Measurements from ENCODE around the gene RHNO1. TPM values are rescaled to one million over a fixed set of nuclear protein-coding genes. Genes with fewer than 3 reads are reported as not detected.

Gene RHNO1, protein sequence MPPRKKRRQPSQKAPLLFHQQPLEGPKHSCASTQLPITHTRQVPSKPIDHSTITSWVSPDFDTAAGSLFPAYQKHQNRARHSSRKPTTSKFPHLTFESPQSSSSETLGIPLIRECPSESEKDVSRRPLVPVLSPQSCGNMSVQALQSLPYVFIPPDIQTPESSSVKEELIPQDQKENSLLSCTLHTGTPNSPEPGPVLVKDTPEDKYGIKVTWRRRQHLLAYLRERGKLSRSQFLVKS
- polyA plus RNA-seq (2013): 21.3 TPM

DNA sequence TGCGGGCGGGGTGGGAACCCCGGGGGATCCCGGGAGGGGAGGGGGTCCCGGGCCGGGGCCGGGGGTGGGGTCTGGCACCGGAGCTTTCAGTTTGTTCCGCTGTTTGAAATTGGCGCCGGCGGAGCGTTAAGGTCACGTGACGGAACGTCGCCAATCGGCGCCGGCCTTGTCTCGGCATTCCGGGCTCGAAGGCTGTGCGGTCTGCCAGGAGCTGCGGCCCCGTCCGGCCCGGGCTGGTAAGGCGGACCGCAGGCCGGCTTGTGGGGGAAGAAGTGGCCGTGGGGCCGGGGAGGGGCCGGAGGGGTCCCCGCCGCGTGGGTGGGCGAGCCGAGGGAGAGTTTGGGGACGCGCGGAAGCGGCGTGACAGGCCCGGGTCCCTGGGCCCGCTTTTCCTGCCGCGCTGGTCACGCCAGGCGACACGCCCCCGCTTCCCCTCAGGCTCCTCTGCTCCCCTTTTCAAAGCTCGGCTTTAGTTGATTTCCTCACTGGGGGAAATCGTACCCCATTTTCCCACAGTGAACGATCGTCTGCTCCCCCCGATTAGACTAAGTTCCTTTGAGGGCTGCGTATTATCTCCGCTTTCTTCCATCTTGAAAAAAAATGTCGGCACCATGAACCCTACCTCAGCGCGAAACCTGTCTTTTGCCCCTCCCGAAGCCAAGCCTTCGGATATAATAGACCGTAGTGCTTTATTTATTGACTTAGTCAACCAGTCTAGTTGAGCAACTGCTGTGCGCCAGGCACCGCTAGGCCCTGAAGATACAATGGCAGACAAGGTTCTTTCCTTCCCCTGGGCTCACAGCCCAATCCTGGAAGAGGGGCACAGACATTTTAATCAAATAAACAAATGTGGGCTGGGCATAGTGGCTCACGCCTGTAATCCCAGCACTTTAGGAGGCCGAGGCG, at the start of gene RHNO1, which contains the start of gene FOXM1:
RHNO1 (plus strand) TSS at position 177 of the 906 bp plus-strand sequence. CDS start 8,144 bp downstream, outside the sequence.
FOXM1 (minus strand) TSS at position 128 of the 906 bp plus-strand sequence. CDS start 2,696 bp downstream, outside the sequence.
- Histone ChIP-seq H3K9me3 (ENCODE audit: control extremely low read depth in 1 of 5, control insufficient read depth in 4 of 5, insufficient read depth in 2 of 5, low read depth in 1 of 5, low read length in 4 of 5) (no peaks in the 10 kb centered on the region), H3K27ac (ENCODE audit: insufficient read depth in 1 of 2, low read depth in 1 of 2, low read length in 2 of 2, poor library complexity in 1 of 2, severe bottlenecking in 2 of 2) (peak within 1 kb of the TSS; percentile 85 to 95), H3K4me3 (ENCODE audit: control insufficient read depth in 1 of 7, extremely low read depth in 1 of 7, insufficient read depth in 4 of 7, low read depth in 2 of 7, low read length in 6 of 7) (peak within 1 kb of the TSS; percentile 84 to 99 (median 96)), H3K36me3 (ENCODE audit: control insufficient read depth in 4 of 4, insufficient read depth in 4 of 4, low read length in 3 of 4) (peaks cover 2 to 32% (median 7%) of the 10 kb centered on the region in 4 experiments), H3K27me3 (replicated peaks in 2 of 5; ENCODE audit: control insufficient read depth in 4 of 5, insufficient read depth in 5 of 5, low read length in 4 of 5) (no peaks in the 10 kb centered on the region), H3K4me1 (ENCODE audit: control extremely low read depth in 1 of 4, control insufficient read depth in 4 of 4, insufficient read depth in 4 of 4, low read length in 3 of 4) (peaks cover 12 to 20% (median 18%) of the 10 kb centered on the region in 4 experiments)
- peak; percentile 81 to 91 (median 90) for DNase-seq
- POLR2A ChIA-PET: interaction anchor here (0.5 to 2.2 kb wide), 3 partner anchors 10 to 15 kb away, joined by 5 to 7 read pairs (median 6); partner anchors contain the start of gene TULP3
- CTCF ChIA-PET: no interaction called here
- WGBS (ENCODE audit: insufficient coverage): under 1% methylated on average over 69 of the region's 70 CpGs

DNA sequence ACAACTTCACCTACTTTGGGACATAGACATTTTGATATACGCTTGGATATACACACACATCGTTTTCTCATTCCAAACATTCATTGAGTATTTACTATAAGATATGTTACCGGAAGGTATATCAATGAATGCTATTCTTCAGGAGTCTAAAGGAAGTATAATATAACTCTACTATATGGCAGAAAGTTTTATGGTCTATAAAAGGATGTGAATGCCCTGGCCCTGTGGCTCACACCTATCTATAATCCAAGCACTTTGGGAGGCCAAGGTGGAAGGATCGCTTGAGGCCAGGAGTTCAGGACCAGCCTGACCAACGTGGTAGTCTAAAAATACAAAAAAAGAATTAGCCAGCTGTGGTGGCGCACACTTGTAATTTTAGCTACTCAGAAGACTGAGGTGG, 47.7 kb upstream of the RHNO1 start:
- POLR2A ChIA-PET: no interaction called here
- DNase-seq: no peak
- no peaks in the 10 kb centered on the region for H3K9me3 ChIP-seq (ENCODE audit: control extremely low read depth in 1 of 5, control insufficient read depth in 4 of 5, insufficient read depth in 2 of 5, low read depth in 1 of 5, low read length in 4 of 5)

DNA sequence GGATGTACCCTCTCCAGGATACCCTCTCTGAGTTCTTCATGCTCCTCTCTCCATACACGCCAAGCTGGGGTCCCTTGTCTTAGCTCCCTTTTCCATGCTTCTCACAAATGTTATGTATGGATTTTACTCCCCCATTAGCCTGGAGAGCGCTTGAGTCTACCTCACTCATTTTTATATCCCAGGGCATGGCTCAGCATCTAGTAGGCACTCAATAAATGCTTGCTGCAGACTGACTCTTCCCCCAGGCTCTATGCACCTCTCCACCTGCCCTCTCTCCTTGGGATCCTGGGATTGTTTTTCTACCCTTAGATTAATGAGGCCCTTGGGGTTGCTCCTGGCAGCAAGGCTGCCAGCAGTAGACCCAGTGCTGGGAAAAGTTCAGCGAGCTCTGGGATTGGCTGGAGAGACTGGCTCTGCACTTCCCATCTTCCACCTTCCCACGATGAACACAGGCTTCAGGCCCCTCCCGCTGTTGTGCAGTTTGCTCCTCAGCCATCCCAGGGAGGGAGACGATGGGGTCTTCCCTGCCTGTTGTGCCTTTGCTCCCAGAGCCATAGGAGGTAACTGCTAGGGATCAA, 44.4 kb upstream of the RHNO1 start:
- no peak overlapping the region for H3K27ac ChIP-seq (ENCODE audit: insufficient read depth in 1 of 2, low read depth in 1 of 2, low read length in 2 of 2, poor library complexity in 1 of 2, severe bottlenecking in 2 of 2)
- H3K36me3 ChIP-seq (ENCODE audit: control insufficient read depth in 4 of 4, insufficient read depth in 4 of 4, low read length in 3 of 4): peaks cover 5 to 24% (median 16%) of the 10 kb centered on the region in 4 experiments
- ChIA-PET CTCF (interaction anchor here (1.3 kb wide), 1 partner anchor 20 kb away, joined by 3 read pairs; the partner anchor contains the start of gene ITFG2), POLR2A (no interaction called here)
- no peaks in the 10 kb centered on the region for H3K9me3 ChIP-seq (ENCODE audit: control extremely low read depth in 1 of 5, control insufficient read depth in 4 of 5, insufficient read depth in 2 of 5, low read depth in 1 of 5, low read length in 4 of 5)
- DNase-seq: no peak
- H3K27me3 ChIP-seq (replicated peaks in 2 of 5; ENCODE audit: control insufficient read depth in 4 of 5, insufficient read depth in 5 of 5, low read length in 4 of 5): peaks cover 0 to 12% (median 0%) of the 10 kb centered on the region in 5 experiments
- WGBS (ENCODE audit: insufficient coverage): 92% methylated on average over 6 of the region's 6 CpGs
- H3K4me3 ChIP-seq (ENCODE audit: control insufficient read depth in 1 of 7, extremely low read depth in 1 of 7, insufficient read depth in 4 of 7, low read depth in 2 of 7, low read length in 6 of 7): no peak overlapping the region
- H3K4me1 ChIP-seq (ENCODE audit: control extremely low read depth in 1 of 4, control insufficient read depth in 4 of 4, insufficient read depth in 4 of 4, low read length in 3 of 4): peaks cover 0 to 2% (median 0%) of the 10 kb centered on the region in 4 experiments

More for the DNA sequence above, 47.7 kb upstream of the RHNO1 start:
- Histone ChIP-seq H3K27ac (ENCODE audit: insufficient read depth in 1 of 2, low read depth in 1 of 2, low read length in 2 of 2, poor library complexity in 1 of 2, severe bottlenecking in 2 of 2) (no peak overlapping the region), H3K4me3 (ENCODE audit: control insufficient read depth in 1 of 7, extremely low read depth in 1 of 7, insufficient read depth in 4 of 7, low read depth in 2 of 7, low read length in 6 of 7) (no peak overlapping the region), H3K27me3 (replicated peaks in 2 of 5; ENCODE audit: control insufficient read depth in 4 of 5, insufficient read depth in 5 of 5, low read length in 4 of 5) (peaks cover 0 to 2% (median 0%) of the 10 kb centered on the region in 5 experiments), H3K4me1 (ENCODE audit: control extremely low read depth in 1 of 4, control insufficient read depth in 4 of 4, insufficient read depth in 4 of 4, low read length in 3 of 4) (no peaks in the 10 kb centered on the region), H3K36me3 (ENCODE audit: control insufficient read depth in 4 of 4, insufficient read depth in 4 of 4, low read length in 3 of 4) (peaks cover 9 to 58% (median 43%) of the 10 kb centered on the region in 4 experiments)
- CTCF ChIA-PET: no interaction called here
- WGBS (ENCODE audit: insufficient coverage): 100% methylated on average over 1 of the region's 6 CpGs

DNA sequence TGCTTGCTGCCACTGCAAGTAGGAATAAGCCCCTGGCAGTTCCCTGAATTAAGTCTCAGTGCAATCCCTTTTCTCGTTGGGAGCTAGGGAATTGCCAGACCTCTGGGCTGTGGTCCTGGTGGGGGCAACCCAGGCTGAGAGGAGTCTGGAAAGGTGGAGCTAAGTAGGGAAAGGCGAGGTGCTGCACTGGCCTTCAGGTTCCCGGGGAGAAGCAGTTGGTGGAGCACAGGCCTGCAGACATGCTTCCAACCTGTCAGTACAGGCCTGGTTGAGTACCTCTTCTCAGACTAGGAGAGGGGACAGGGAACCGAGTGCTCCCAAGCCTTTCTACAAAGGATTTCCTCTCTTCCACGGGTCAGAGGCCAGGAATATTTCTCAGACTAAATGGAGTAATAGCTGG, 43.7 kb upstream of the RHNO1 start:
- Histone ChIP-seq H3K27me3 (replicated peaks in 2 of 5; ENCODE audit: control insufficient read depth in 4 of 5, insufficient read depth in 5 of 5, low read length in 4 of 5) (peaks cover 0 to 12% (median 0%) of the 10 kb centered on the region in 5 experiments), H3K36me3 (ENCODE audit: control insufficient read depth in 4 of 4, insufficient read depth in 4 of 4, low read length in 3 of 4) (peaks cover 3 to 17% (median 10%) of the 10 kb centered on the region in 4 experiments), H3K9me3 (ENCODE audit: control extremely low read depth in 1 of 5, control insufficient read depth in 4 of 5, insufficient read depth in 2 of 5, low read depth in 1 of 5, low read length in 4 of 5) (no peaks in the 10 kb centered on the region), H3K27ac (ENCODE audit: insufficient read depth in 1 of 2, low read depth in 1 of 2, low read length in 2 of 2, poor library complexity in 1 of 2, severe bottlenecking in 2 of 2) (no peak overlapping the region), H3K4me1 (ENCODE audit: control extremely low read depth in 1 of 4, control insufficient read depth in 4 of 4, insufficient read depth in 4 of 4, low read length in 3 of 4) (peaks cover 0 to 2% (median 0%) of the 10 kb centered on the region in 4 experiments), H3K4me3 (ENCODE audit: control insufficient read depth in 1 of 7, extremely low read depth in 1 of 7, insufficient read depth in 4 of 7, low read depth in 2 of 7, low read length in 6 of 7) (no peak overlapping the region)
- ChIA-PET POLR2A (no interaction called here), CTCF (interaction anchor here (1.3 kb wide), 1 partner anchor 20 kb away, joined by 3 read pairs; the partner anchor contains the start of gene ITFG2)
- WGBS (ENCODE audit: insufficient coverage): 86% methylated on average over 2 of the region's 5 CpGs
- DNase-seq: no peak

DNA sequence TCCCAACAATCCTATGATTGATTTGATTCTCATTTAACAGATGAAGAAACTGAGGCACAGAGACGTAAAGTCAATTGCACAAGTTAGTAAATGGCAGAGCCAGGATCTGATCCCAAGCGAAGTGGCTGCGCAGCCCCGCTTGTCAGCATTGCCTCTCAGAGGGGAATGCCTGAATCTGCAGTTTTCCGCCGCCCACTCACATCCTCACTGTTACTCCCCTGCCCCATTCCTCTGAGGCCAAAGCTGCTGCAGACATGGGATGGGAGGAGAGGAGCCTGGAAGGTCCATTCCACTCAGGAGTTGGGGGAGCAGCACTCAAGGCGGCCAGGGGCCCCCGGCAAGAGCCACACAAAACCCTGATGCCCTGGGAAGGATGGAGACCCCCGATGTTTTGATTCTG, 43.2 kb upstream of the RHNO1 start:
- POLR2A ChIA-PET: no interaction called here
- no peaks in the 10 kb centered on the region for H3K9me3 ChIP-seq (ENCODE audit: control extremely low read depth in 1 of 5, control insufficient read depth in 4 of 5, insufficient read depth in 2 of 5, low read depth in 1 of 5, low read length in 4 of 5)
- WGBS (ENCODE audit: insufficient coverage): 100% methylated on average over 5 of the region's 9 CpGs

DNA sequence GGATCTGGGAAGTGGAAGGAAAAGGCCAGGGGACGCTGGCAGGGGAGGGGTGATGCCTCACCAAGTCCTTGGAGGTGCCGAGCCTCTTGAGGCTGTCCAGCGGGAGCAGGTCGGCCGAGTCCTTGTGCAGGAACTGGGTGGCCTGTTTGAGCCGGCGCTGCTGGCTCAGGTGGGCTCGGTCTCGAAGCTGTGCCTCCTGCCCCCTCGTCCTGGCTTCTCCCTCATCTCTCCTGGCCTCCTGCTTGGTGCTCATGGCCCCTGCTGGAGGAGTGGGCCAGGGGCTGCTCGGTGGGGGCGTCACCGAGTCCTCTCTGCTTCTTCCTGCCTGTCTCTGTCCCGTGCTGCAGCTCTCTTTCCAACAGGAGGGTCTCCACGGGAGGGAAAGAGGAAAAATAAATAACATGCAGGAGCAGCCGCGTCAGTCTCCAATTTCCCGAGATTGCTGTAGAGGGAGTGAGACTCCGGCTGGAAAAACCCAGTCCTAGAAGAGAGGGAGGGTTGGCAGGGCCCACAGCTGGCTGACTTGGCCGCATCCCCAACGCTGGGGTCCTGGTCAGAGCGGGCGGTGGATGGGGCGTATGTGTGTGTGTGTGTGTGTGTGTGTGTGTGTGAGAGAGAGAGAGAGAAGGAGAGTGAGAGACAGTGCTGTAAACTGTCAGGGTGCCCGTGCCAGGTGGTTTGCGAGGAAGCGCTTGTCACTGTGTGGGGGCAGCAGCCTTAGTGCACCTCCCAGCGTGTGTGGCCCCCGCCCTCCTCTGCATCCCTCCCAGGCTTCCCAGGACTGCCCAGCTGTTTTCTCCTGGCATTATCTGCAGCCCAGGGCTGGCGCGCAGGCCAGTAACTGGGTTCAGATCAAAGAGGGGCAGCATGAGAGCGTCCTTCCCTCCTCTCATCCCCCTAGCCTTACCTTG, 42.2 kb upstream of the RHNO1 start, which contains the start of gene NRIP2:
NRIP2 (minus strand) TSS at position 455 of the 911 bp plus-strand sequence; CDS start at position 403, 52 bp downstream.
- H3K27me3 ChIP-seq (replicated peaks in 2 of 5; ENCODE audit: control insufficient read depth in 4 of 5, insufficient read depth in 5 of 5, low read length in 4 of 5): peaks cover 0 to 12% (median 0%) of the 10 kb centered on the region in 5 experiments
- H3K9me3 ChIP-seq (ENCODE audit: control extremely low read depth in 1 of 5, control insufficient read depth in 4 of 5, insufficient read depth in 2 of 5, low read depth in 1 of 5, low read length in 4 of 5): no peaks in the 10 kb centered on the region
- WGBS (ENCODE audit: insufficient coverage): 53% methylated on average over 21 of the region's 32 CpGs
- no peak within 1 kb of the TSS for H3K4me3 ChIP-seq (ENCODE audit: control insufficient read depth in 1 of 7, extremely low read depth in 1 of 7, insufficient read depth in 4 of 7, low read depth in 2 of 7, low read length in 6 of 7)
- CTCF ChIA-PET: no interaction called here
- H3K36me3 ChIP-seq (ENCODE audit: control insufficient read depth in 4 of 4, insufficient read depth in 4 of 4, low read length in 3 of 4): peaks cover 4 to 13% (median 6%) of the 10 kb centered on the region in 4 experiments
- no peak within 1 kb of the TSS for H3K27ac ChIP-seq (ENCODE audit: insufficient read depth in 1 of 2, low read depth in 1 of 2, low read length in 2 of 2, poor library complexity in 1 of 2, severe bottlenecking in 2 of 2)
- H3K4me1 ChIP-seq (ENCODE audit: control extremely low read depth in 1 of 4, control insufficient read depth in 4 of 4, insufficient read depth in 4 of 4, low read length in 3 of 4): peaks cover 0 to 2% (median 0%) of the 10 kb centered on the region in 4 experiments
- POLR2A ChIA-PET: no interaction called here
- peak in 2 of 3 donors; percentile 11 to 26 for DNase-seq

More for the DNA sequence above, 43.2 kb upstream of the RHNO1 start:
- H3K27ac ChIP-seq (ENCODE audit: insufficient read depth in 1 of 2, low read depth in 1 of 2, low read length in 2 of 2, poor library complexity in 1 of 2, severe bottlenecking in 2 of 2): no peak overlapping the region
- peaks cover 2 to 18% (median 10%) of the 10 kb centered on the region in 4 experiments for H3K36me3 ChIP-seq (ENCODE audit: control insufficient read depth in 4 of 4, insufficient read depth in 4 of 4, low read length in 3 of 4)
- peaks cover 0 to 12% (median 0%) of the 10 kb centered on the region in 5 experiments for H3K27me3 ChIP-seq (replicated peaks in 2 of 5; ENCODE audit: control insufficient read depth in 4 of 5, insufficient read depth in 5 of 5, low read length in 4 of 5)
- no peak overlapping the region for H3K4me3 ChIP-seq (ENCODE audit: control insufficient read depth in 1 of 7, extremely low read depth in 1 of 7, insufficient read depth in 4 of 7, low read depth in 2 of 7, low read length in 6 of 7)
- CTCF ChIA-PET: interaction anchor here (1.3 kb wide), 1 partner anchor 21 kb away, joined by 3 read pairs; the partner anchor contains the start of gene ITFG2
- H3K4me1 ChIP-seq (ENCODE audit: control extremely low read depth in 1 of 4, control insufficient read depth in 4 of 4, insufficient read depth in 4 of 4, low read length in 3 of 4): peaks cover 0 to 2% (median 0%) of the 10 kb centered on the region in 4 experiments
- DNase-seq: no peak
